SU-DHL-6 (cell line): ENCODE measurements around the gene POU6F2.

Source experiments
- H2AFZ ChIP-seq: fragments of 200-600 bp; sonication (generic); 2 replicates; pipeline ENCODE4 v1.6.1; 2014; ENCODE audit warnings: low read depth, mild to moderate bottlenecking, moderate library complexity, mixed read lengths, antibody characterized with exemption, low read length; ENCODE audit not compliant: severe bottlenecking
- H3F3A ChIP-seq: fragments of 200-600 bp; shearing (Covaris generic); 2 replicates; pipeline ENCODE4 v1.6.0; 2016; ENCODE audit warnings: antibody characterized with exemption, mild to moderate bottlenecking; ENCODE audit not compliant: insufficient read depth
- H3K27ac ChIP-seq: fragments of 200-600 bp; sonication (generic); 2 replicates; pipeline ENCODE4 v1.5.1; 2016; ENCODE audit warnings: low read depth, mild to moderate bottlenecking, low read length, moderate library complexity, mixed read lengths
- H3K27me3 ChIP-seq: fragments of 200-600 bp; sonication (generic), shearing (Covaris generic); 2 replicates; pipeline ENCODE4 v1.6.0; 2014; ENCODE audit warnings: mild to moderate bottlenecking, low read length
- H3K36me3 ChIP-seq: fragments of 200-600 bp; sonication (generic); 2 replicates; pipeline ENCODE4 v1.6.1; 2014; ENCODE audit warnings: mild to moderate bottlenecking, low read length, mixed read lengths
- H3K4me2 ChIP-seq: fragments of 300-600, 200-600 bp; shearing (Covaris generic), sonication (generic); 2 replicates; pipeline ENCODE4 v1.6.0; 2014; ENCODE audit warnings: low read length, low read depth, mild to moderate bottlenecking; ENCODE audit not compliant: poor library complexity, severe bottlenecking
- H3K4me3 ChIP-seq: fragments of 200-600 bp; sonication (generic); 2 replicates; pipeline ENCODE4 v1.5.1; 2014; ENCODE audit warnings: antibody characterized with exemption, low read length, mild to moderate bottlenecking, mixed read lengths; ENCODE audit not compliant: insufficient read depth, poor library complexity, severe bottlenecking
- H3K79me2 ChIP-seq: fragments of 200-600 bp; sonication (generic); 2 replicates; pipeline ENCODE4 v1.6.1; 2014; ENCODE audit warnings: mild to moderate bottlenecking, low read length, moderate library complexity; ENCODE audit not compliant: insufficient read depth
- H3K9ac ChIP-seq: fragments of 200-600 bp; sonication (generic); 2 replicates; pipeline ENCODE4 v1.7.0; 2014; ENCODE audit warnings: mild to moderate bottlenecking, low read length
- H3K9me2 ChIP-seq: fragments of 200-600 bp; sonication (generic); replicated peaks from 2 replicates; pipeline ENCODE4 v1.6.1; 2014; ENCODE audit warnings: low read length; ENCODE audit not compliant: insufficient read depth
- H3K9me3 ChIP-seq: fragments of 200-600 bp; sonication (generic); 2 replicates; pipeline ENCODE4 v1.6.1; 2014; ENCODE audit warnings: low read length, mixed read lengths; ENCODE audit not compliant: insufficient read depth
- H4K20me1 ChIP-seq: fragments of 200-600 bp; sonication (generic); 2 replicates; pipeline ENCODE4 v1.6.1; 2014; ENCODE audit warnings: low read depth, mild to moderate bottlenecking, antibody characterized with exemption, low read length, moderate library complexity, mixed read lengths
- EZH2phosphoT487 ChIP-seq: fragments of 200-600 bp; sonication (generic), shearing (Covaris generic); conservative IDR thresholded peaks from 2 replicates; pipeline ENCODE4 v1.6.1; 2018; ENCODE audit warnings: mild to moderate bottlenecking, antibody characterized with exemption, low read length, moderate library complexity, mixed read lengths
- TF ChIP-seq, protein P1 (sequence below): fragments of 200-600 bp; sonication (generic); IDR thresholded peaks from one replicate; pipeline ENCODE4 v1.5.1; 2017; ENCODE audit warnings: antibody characterized with exemption, mild to moderate bottlenecking, low read length, moderate library complexity; ENCODE audit not compliant: insufficient read depth, poor library complexity, severe bottlenecking

POU6F2 gene

DNA sequence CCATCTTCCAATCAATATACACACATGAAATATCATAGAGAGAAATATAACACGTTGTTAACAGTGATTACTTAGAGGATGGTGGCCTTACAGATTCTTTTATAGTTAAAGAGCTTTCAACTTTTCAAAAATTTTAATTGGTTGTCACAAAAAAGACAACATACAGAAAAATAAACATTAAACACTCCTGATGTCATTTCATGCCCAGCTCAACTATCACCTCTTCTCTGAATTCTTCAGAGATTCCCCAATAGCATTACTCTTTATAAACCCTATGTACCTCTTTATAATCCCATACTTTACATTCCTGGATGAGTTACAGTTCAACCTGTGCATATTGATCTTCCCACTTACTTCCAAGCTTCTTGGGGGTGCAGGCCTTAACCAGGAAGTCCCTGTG lies 159.8 kb downstream of the POU6F2 start:
- no peak overlapping the region for H3K27ac ChIP-seq
- H3K9me3 ChIP-seq = peaks cover 10% of the 10 kb centered on the region; the same call in 1 of the 2 replicates
- TF ChIP-seq, protein P1, sequence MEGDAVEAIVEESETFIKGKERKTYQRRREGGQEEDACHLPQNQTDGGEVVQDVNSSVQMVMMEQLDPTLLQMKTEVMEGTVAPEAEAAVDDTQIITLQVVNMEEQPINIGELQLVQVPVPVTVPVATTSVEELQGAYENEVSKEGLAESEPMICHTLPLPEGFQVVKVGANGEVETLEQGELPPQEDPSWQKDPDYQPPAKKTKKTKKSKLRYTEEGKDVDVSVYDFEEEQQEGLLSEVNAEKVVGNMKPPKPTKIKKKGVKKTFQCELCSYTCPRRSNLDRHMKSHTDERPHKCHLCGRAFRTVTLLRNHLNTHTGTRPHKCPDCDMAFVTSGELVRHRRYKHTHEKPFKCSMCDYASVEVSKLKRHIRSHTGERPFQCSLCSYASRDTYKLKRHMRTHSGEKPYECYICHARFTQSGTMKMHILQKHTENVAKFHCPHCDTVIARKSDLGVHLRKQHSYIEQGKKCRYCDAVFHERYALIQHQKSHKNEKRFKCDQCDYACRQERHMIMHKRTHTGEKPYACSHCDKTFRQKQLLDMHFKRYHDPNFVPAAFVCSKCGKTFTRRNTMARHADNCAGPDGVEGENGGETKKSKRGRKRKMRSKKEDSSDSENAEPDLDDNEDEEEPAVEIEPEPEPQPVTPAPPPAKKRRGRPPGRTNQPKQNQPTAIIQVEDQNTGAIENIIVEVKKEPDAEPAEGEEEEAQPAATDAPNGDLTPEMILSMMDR = no peak
- no peak for TF ChIP-seq EZH2phosphoT487
- H2AFZ ChIP-seq = no peak overlapping the region
- no peak overlapping the region for H3K4me3 ChIP-seq
- no peak overlapping the region for H3K4me2 ChIP-seq
- H3K9ac ChIP-seq = no peak overlapping the region
- no peaks in the 10 kb centered on the region for H3K9me2 ChIP-seq
- no peaks in the 10 kb centered on the region for H3F3A ChIP-seq
- no peaks in the 10 kb centered on the region for H3K36me3 ChIP-seq
- no peaks in the 10 kb centered on the region for H3K27me3 ChIP-seq
- H4K20me1 ChIP-seq = no peaks in the 10 kb centered on the region
- no peaks in the 10 kb centered on the region for H3K79me2 ChIP-seq

DNA sequence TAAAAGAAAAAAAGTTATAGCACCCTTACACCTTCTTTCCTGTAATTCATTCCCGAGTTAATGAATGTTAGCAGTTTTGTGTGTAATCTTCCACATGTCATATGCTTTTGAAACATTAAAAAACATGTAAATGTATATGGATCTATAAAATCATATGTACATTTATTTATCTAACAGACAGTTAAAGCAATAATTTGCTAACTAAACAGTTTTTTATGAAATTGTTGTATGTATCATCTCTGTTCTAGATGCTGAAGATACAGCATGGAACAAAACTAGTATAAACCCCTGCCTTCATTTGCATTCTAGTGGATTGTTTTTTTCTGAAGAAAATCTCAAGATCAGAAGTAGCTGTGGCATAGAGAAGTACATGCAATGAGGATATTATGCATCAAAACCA lies 165.0 kb downstream of the POU6F2 start:
- Histone ChIP-seq H4K20me1 (no peaks in the 10 kb centered on the region), H3K79me2 (no peaks in the 10 kb centered on the region), H3K4me2 (no peak overlapping the region), H2AFZ (no peak overlapping the region), H3K9me3 (0 out of 2 replicates have a peak, but pooled peaks cover 3% of the 10 kb centered on the region), H3K9me2 (no peaks in the 10 kb centered on the region), H3F3A (no peaks in the 10 kb centered on the region), H3K27me3 (no peaks in the 10 kb centered on the region), H3K9ac (no peak overlapping the region), H3K4me3 (no peak overlapping the region), H3K36me3 (no peaks in the 10 kb centered on the region), H3K27ac (no peak overlapping the region)
- no peak for TF ChIP-seq EZH2phosphoT487
- TF ChIP-seq, protein P1 = no peak

DNA sequence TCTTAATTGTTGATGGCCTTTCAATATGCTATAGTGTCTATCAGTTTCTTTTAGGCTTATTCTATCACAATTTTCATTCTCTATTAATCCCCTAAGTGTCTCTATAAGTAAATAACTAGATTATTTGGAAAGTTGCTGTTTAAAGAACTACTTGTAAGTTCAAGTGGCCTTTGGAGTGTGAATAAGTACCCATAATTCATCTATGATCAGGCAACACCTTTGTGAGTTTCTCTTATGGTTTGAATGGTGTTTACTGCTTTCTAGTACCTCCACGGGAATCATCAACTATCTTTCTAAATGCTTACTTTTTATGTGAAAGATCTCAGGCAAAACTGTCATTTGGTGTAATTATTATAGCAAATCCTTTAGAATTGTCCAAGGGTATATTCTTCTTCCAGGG lies 166.7 kb downstream of the POU6F2 start:
- Histone ChIP-seq H3K9ac (no peak overlapping the region), H3K4me2 (no peak overlapping the region), H3K79me2 (no peaks in the 10 kb centered on the region), H3F3A (no peaks in the 10 kb centered on the region), H3K36me3 (no peaks in the 10 kb centered on the region), H4K20me1 (no peaks in the 10 kb centered on the region), H3K27me3 (no peaks in the 10 kb centered on the region), H3K9me3 (no peaks in the 10 kb centered on the region), H3K9me2 (no peaks in the 10 kb centered on the region), H3K4me3 (no peak overlapping the region), H2AFZ (no peak overlapping the region), H3K27ac (no peak overlapping the region)
- TF ChIP-seq, protein P1 = no peak
- no peak for TF ChIP-seq EZH2phosphoT487

DNA sequence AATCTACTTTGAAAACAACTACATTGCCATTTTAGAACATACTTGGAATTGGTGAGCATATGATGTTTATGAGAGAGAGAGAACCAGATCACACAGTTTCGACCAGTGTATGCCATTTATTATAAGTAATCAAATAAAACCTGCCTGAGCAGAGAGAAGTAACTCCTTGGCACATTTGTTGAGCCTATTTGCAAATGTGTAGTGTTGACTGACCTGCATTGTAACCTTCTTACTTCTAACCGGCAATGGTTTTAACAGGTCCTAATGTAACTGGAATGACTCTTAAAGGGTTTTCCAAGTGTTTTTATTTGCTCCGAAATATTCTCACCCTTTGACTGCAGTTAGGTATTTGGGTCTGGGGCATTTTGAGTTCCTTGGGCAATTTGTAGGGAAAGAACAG lies 167.6 kb downstream of the POU6F2 start:
- Histone ChIP-seq H2AFZ (no peak overlapping the region), H3K9me3 (no peaks in the 10 kb centered on the region), H3F3A (no peaks in the 10 kb centered on the region), H3K4me3 (no peak overlapping the region), H3K9ac (no peak overlapping the region), H3K9me2 (no peaks in the 10 kb centered on the region), H3K27me3 (no peaks in the 10 kb centered on the region), H4K20me1 (no peaks in the 10 kb centered on the region), H3K36me3 (no peaks in the 10 kb centered on the region), H3K79me2 (no peaks in the 10 kb centered on the region), H3K4me2 (no peak overlapping the region), H3K27ac (no peak overlapping the region)
- TF ChIP-seq, protein P1 = no peak
- TF ChIP-seq EZH2phosphoT487 = no peak
